GM19468 (cell line): Measurements from ENCODE around the gene KHNYN.
"Not testable (repeated sequence)": the region's sequence is repeated elsewhere in the genome, so short reads cannot be mapped to it uniquely, and the experiment has no call there.

Experiments used
- ATAC-seq: cut with Tn5 transposase; IDR thresholded peaks from one replicate; pipeline ENCODE4 v1.9.1; 2021; ENCODE audit warnings: mild to moderate bottlenecking, moderate library complexity, moderate number of reproducible peaks; ENCODE audit not compliant: unreplicated experiment; ENCODE audit errors: extremely low read depth

KHNYN gene

GRCh38 chr14:24463884-24464785, 34.4 kb downstream of the KHNYN start:
- ATAC-seq, result no peak

- no peak for ATAC-seq
Observed at GRCh38 chr14:24465368-24465767, 35.6 kb downstream of the KHNYN start.

GRCh38 chr14:24465805-24466204, 36.1 kb downstream of the KHNYN start:
- ATAC-seq, result no peak

- not testable (repeated sequence) for ATAC-seq
Observed at GRCh38 chr14:24470450-24470849, 40.7 kb downstream of the KHNYN start.

- ATAC-seq, result no peak
Observed at GRCh38 chr14:24473211-24473610, 43.5 kb downstream of the KHNYN start.

GRCh38 chr14:24475261-24475660, 45.5 kb downstream of the KHNYN start:
- no peak for ATAC-seq

- not testable (repeated sequence) for ATAC-seq
Observed at GRCh38 chr14:24479999-24480398, 50.2 kb downstream of the KHNYN start.

GRCh38 chr14:24481622-24482324, 52.0 kb downstream of the KHNYN start:
- ATAC-seq, result peak; percentile 63

- not testable (repeated sequence) for ATAC-seq
Observed at GRCh38 chr14:24482699-24483303, 53.0 kb downstream of the KHNYN start.

- no peak for ATAC-seq
Observed at GRCh38 chr14:24483604-24484252, 54.0 kb downstream of the KHNYN start.
